OCI-LY7 (cell line): Measurements from ENCODE around the gene TSPAN19.

Experiments
- CTCF ChIP-seq: fragments of 200-600 bp; sonication (generic); conservative IDR thresholded peaks from 2 replicates; pipeline ENCODE4 v1.5.1; 2014; ENCODE audit warnings: mild to moderate bottlenecking, antibody characterized with exemption, low read length, moderate library complexity, mixed read lengths
- EZH2phosphoT487 ChIP-seq: fragments of 200-600 bp; sonication (generic); IDR thresholded peaks from 2 replicates; pipeline ENCODE4 v1.6.1; 2018; ENCODE audit warnings: low read depth, borderline replicate concordance, mild to moderate bottlenecking, mixed run types, antibody characterized with exemption, low read length, moderate library complexity, mixed read lengths

- no peak for TF ChIP-seq CTCF
- TF ChIP-seq EZH2phosphoT487 = no peak
These were observed 66.9 kb downstream of the TSPAN19 start for GRCh38 chr12:84969226-84969625.
